Activated CD8-positive, alpha-beta T cell treated with anti-CD3 and anti-CD28 coated beads for 36 hours (primary cell): ENCODE results near the gene TRMT61B. TPM values are rescaled to one million over a fixed set of nuclear protein-coding genes. Genes with fewer than 3 reads are reported as not detected.

Source experiments
- ATAC-seq: fragments of 200-7000 bp; cut with Tn5 transposase; one replicate; pipeline ENCODE4 v1.10.0; 2021; ENCODE audit warnings: mild to moderate bottlenecking, moderate library complexity
- CTCF ChIA-PET: fragments of 350-600 bp; sonication (Branson Sonifier 250); formaldehyde crosslinking; loops from one replicate; lab custom pipeline; 2021; ENCODE audit warnings: antibody characterized with exemption; lab: Charles Lee
- POLR2A ChIA-PET: fragments of 350-600 bp; sonication (Branson Sonifier 250); formaldehyde crosslinking; loops from one replicate; lab custom pipeline; 2021; ENCODE audit warnings: antibody characterized with exemption; lab: Charles Lee
- DNase-seq: peaks from one replicate; pipeline ENCODE4 v3.0.0-alpha.2; 2020
- H3K27ac Mint-ChIP-seq: one replicate; pipeline ENCODE4 v1.8.0; 2021; ENCODE audit warnings: mild to moderate bottlenecking, mixed read lengths
- H3K27me3 Mint-ChIP-seq: one replicate; pipeline ENCODE4 v1.8.0; 2021; ENCODE audit warnings: mixed read lengths
- H3K36me3 Mint-ChIP-seq: one replicate; pipeline ENCODE4 v1.8.0; 2021; ENCODE audit warnings: low read depth, mixed read lengths
- H3K4me1 Mint-ChIP-seq: one replicate; pipeline ENCODE4 v1.8.0; 2021; ENCODE audit warnings: low read depth, mixed read lengths
- H3K4me3 Mint-ChIP-seq: one replicate; pipeline ENCODE4 v1.8.0; 2021; ENCODE audit warnings: mild to moderate bottlenecking, moderate library complexity, mixed read lengths
- H3K9me3 Mint-ChIP-seq: one replicate; pipeline ENCODE4 v1.8.0; 2021; ENCODE audit warnings: mixed read lengths
- intact Hi-C: fragments of 100-400 bp; cut with micrococcal nuclease; formaldehyde crosslinking; loops from one replicate; pipeline ENCODE4 v1.10.0; 2022
- total RNA-seq, 2 experiments: library from RNA; stranded (reverse); gene quantifications; one replicate each; pipeline ENCODE4 v1.2.3, GENCODE V29; 2021
- TF ChIP-seq, protein P1 (sequence below): fragments of 200-600 bp; IDR thresholded peaks from one replicate; pipeline ENCODE4 v1.8.0; 2022; ENCODE audit warnings: antibody characterized with exemption, mild to moderate bottlenecking

Gene TRMT61B
- total RNA-seq, 2 experiments from 2014 or later, result 14.5 to 19.3 TPM

DNA sequence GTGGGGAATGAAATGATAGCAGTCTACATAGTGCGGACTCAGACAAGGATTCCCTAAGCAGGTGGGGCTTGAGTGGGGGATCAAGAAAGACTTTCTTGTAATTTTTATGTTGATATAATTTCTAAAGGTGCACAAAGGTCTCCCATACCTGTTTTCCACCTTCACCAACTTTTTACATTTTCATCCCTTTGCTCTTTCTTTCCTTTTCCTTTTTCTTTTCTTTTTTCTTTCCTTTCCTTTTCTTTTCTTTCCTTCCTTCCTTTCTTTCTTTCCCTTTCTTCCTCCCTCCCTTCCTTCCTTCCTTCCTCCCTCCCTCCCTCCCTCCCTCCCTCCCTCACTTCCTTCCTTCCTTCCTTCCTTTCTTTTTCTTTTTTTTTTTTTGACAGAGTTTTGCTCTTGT is 10.1 kb upstream of the TRMT61B start:
- ATAC-seq, result no peak
- Mint-ChIP-seq H3K27ac (no peak overlapping the region), H3K36me3 (no peaks in the 10 kb centered on the region), H3K9me3 (no peaks in the 10 kb centered on the region), H3K27me3 (peaks cover 13% of the 10 kb centered on the region), H3K4me1 (no peaks in the 10 kb centered on the region), H3K4me3 (no peak overlapping the region)
- TF ChIP-seq, protein P1, sequence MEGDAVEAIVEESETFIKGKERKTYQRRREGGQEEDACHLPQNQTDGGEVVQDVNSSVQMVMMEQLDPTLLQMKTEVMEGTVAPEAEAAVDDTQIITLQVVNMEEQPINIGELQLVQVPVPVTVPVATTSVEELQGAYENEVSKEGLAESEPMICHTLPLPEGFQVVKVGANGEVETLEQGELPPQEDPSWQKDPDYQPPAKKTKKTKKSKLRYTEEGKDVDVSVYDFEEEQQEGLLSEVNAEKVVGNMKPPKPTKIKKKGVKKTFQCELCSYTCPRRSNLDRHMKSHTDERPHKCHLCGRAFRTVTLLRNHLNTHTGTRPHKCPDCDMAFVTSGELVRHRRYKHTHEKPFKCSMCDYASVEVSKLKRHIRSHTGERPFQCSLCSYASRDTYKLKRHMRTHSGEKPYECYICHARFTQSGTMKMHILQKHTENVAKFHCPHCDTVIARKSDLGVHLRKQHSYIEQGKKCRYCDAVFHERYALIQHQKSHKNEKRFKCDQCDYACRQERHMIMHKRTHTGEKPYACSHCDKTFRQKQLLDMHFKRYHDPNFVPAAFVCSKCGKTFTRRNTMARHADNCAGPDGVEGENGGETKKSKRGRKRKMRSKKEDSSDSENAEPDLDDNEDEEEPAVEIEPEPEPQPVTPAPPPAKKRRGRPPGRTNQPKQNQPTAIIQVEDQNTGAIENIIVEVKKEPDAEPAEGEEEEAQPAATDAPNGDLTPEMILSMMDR, result no peak
- no peak for DNase-seq
- intact Hi-C loops, result no loop called here
- ChIA-PET POLR2A (no interaction called here), CTCF (no interaction called here)

DNA sequence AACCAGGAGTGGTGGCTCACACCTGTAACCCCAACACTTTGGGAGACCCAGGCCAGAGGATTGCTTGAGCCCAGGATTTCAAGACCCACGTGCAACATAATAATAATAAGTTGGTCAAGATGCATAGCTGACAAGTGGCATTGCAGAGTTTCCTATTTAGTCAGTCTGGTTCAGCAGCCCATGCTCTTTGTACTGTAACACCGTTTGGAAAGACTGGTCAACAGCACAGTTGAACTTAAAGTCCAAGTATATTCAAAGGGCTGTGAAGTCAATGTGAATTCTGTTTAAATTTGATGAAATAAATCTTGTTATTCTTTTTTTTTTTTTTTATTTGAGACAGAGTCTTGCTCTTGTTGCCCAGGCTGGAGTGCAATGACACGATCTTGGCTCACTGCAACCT is 1.5 kb upstream of the TRMT61B start:
- Mint-ChIP-seq H3K9me3 (no peaks in the 10 kb centered on the region), H3K4me3 (peak overlapping the region; percentile 96), H3K27me3 (peaks cover 8% of the 10 kb centered on the region), H3K27ac (no peak overlapping the region), H3K4me1 (peaks cover 22% of the 10 kb centered on the region), H3K36me3 (peaks cover 14% of the 10 kb centered on the region)
- DNase-seq (no peak), ATAC-seq (no peak)
- ChIA-PET CTCF (interaction anchor here (0.6 kb wide), 1 partner anchor 11 kb away, joined by 3 read pairs; no protein-coding TSS in a partner anchor), POLR2A (interaction anchor here (2.6 kb wide), 2 partner anchors 19 to 24 kb away, joined by 21 to 30 read pairs; partner anchors contain the start of gene WDR43)
- intact Hi-C loops, result no loop called here
- TF ChIP-seq, protein P1, result no peak

DNA sequence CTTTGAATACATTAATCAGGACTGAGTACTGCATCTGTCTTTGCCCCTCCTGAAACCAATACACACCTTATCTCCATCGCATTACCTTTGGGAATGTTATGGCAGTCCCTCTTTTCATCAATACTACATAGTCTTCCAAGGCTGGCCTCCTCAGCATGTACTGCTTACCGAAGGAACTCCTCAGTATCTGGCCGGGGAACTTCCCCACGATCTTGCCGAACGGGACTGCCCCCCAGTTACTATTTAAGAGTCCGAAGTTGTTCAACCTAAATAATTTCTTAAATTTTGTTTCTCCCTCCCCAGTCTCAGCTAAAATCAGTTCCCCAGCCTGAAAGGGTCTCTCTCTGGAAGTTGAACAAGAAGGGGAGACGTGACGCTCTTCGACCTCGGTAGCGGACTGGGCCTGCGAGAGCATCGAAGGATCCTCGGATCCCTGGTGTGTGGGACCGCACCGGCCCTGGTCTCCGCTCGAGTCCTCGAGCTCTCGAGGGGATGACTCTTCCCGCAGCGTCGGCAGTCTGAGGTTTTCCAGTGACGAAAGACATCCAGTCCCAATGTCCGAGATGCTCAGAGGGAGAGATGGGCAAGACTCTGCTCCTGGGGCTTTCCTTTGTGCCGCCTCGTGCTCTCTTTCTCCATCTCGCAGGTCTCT is 489 bp downstream of the TRMT61B start:
- peak overlapping the region; percentile 96 for H3K27ac Mint-ChIP-seq
- TF ChIP-seq, protein P1, result no peak
- no peaks in the 10 kb centered on the region for H3K9me3 Mint-ChIP-seq
- H3K36me3 Mint-ChIP-seq, result peaks cover 17% of the 10 kb centered on the region
- H3K4me1 Mint-ChIP-seq, result peaks cover 31% of the 10 kb centered on the region
- ChIA-PET CTCF (interaction anchor here (0.9 to 2.2 kb wide), 5 partner anchors 25 to 85 kb away, joined by 3 to 14 read pairs (median 4); partner anchors contain the start of gene WDR43), POLR2A (interaction anchor here (0.8 to 2.6 kb wide), 19 partner anchors 9 to 247 kb away, joined by 3 to 30 read pairs (median 4); partner anchors contain the start of gene WDR43)
- no peaks in the 10 kb centered on the region for H3K27me3 Mint-ChIP-seq
- DNase-seq, result peak; percentile 26
- intact Hi-C loops, result no loop called here
- peak; percentile 5 for ATAC-seq
- peak overlapping the region; percentile 96 for H3K4me3 Mint-ChIP-seq

DNA sequence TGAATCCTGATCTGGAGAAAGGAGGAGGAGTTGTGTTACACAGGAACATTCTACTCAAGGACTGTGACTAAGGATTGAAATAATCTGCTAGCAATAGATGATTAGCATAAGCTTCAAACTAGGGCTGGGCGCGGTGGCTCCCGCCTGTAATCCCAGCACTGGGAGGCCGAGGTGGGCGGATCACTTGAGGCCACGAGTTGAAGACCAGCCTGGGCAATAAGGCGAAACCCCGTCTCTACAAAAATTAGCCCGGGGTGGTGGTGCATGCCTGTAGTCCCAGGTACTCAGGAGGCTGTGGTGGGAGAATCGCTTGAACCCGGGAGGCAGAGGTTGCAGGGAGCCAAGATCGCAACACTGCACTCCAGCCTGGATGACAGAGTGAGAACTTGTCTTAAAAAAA is 1.5 kb downstream of the TRMT61B start:
- Mint-ChIP-seq H3K9me3 (no peaks in the 10 kb centered on the region), H3K4me1 (peaks cover 37% of the 10 kb centered on the region), H3K27ac (no peak overlapping the region), H3K36me3 (peaks cover 21% of the 10 kb centered on the region), H3K27me3 (no peaks in the 10 kb centered on the region), H3K4me3 (peak overlapping the region; percentile 96)
- POLR2A ChIA-PET, result interaction anchor here (1.5 to 2.8 kb wide), 3 partner anchors 8 to 33 kb away, joined by 6 to 20 read pairs (median 9); partner anchors contain the start of gene WDR43
- intact Hi-C loops, result no loop called here
- CTCF ChIA-PET, result interaction anchor here (1.4 to 2.2 kb wide), 3 partner anchors 26 to 57 kb away, joined by 3 to 14 read pairs (median 4); partner anchors contain the start of gene WDR43
- ATAC-seq (no peak), DNase-seq (no peak)
- TF ChIP-seq, protein P1, result no peak

DNA sequence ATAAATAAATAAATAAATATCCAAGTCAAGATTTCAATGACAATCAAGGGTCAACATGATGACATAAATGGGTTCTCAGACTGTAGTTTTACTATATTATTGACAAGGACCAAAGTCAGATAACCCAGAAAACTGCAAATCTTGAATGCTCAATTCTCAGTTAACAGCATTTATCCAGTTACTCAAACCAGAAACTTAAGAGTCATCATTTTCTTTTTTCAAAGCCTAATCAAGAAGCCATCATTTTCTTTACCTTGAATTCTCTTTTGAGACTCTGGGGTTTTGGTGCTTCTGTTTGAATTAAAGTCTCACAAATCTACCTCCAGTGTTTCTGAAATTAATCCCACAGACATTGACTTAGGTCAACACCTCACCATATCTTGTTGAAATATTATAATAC is 14.1 kb downstream of the TRMT61B start:
- intact Hi-C loops, result no loop called here
- Mint-ChIP-seq H3K27ac (no peak overlapping the region), H3K9me3 (no peaks in the 10 kb centered on the region), H3K27me3 (no peaks in the 10 kb centered on the region), H3K4me1 (no peaks in the 10 kb centered on the region), H3K36me3 (peaks cover 24% of the 10 kb centered on the region), H3K4me3 (no peak overlapping the region)
- TF ChIP-seq, protein P1, result no peak
- no peak for DNase-seq
- CTCF ChIA-PET, result interaction anchor here (1.3 kb wide), 1 partner anchor 35 kb away, joined by 5 read pairs; no protein-coding TSS in a partner anchor
- no peak for ATAC-seq
- POLR2A ChIA-PET, result no interaction called here
